HCT116 (cell line): ENCODE results near the gene CPTP. TPM values are rescaled to one million over a fixed set of nuclear protein-coding genes. Genes with fewer than 3 reads are reported as not detected.

Experiments
- ATAC-seq: fragments of 200-7000 bp; cut with Tn5 transposase; 2 replicates; pipeline ENCODE4 v1.9.1; 2020; ENCODE audit warnings: mild to moderate bottlenecking, moderate library complexity
- BruUV-seq: library from RNA; stranded (reverse); fragments of 400-500 nt; replicated peaks from 2 replicates; lab custom pipeline; 2021; lab: Mats Ljungman, UMichigan
- CTCF ChIA-PET: fragments of 300-600 bp; sonication (Branson Sonifier 250); formaldehyde crosslinking; loops from one replicate; lab custom pipeline; 2021; ENCODE audit warnings: antibody characterized with exemption; lab: Charles Lee
- POLR2A ChIA-PET: fragments of 300-600, 350-600 bp; sonication (Branson Sonifier 250); formaldehyde crosslinking; loops from one replicate; lab custom pipeline; 2021; ENCODE audit warnings: antibody characterized with exemption; lab: Charles Lee
- RAD21 ChIA-PET, 2 experiments: fragments of 300-600 bp; sonication (Branson Sonifier 250); formaldehyde crosslinking; loops; one replicate each; lab custom pipeline; 2023; ENCODE audit warnings: low total read pairs in 2 of 2; ENCODE audit not compliant: uncharacterized antibody in 2 of 2, unreplicated experiment in 2 of 2, low non-redundant PET in 1 of 2; lab: Charles Lee
- DNase-seq: peaks from one replicate; pipeline ENCODE4 v3.0.0-alpha.2; 2010; ENCODE audit warnings: low read depth, low spot score
- H2AFZ ChIP-seq: fragments of 200-600 bp; shearing (Covaris generic), sonication (generic); 2 replicates; pipeline ENCODE4 v1.6.1; 2017; ENCODE audit warnings: low read depth, mixed run types, mixed read lengths, antibody characterized with exemption, low read length; ENCODE audit not compliant: poor library complexity, severe bottlenecking
- H3K27ac ChIP-seq: 2 replicates; pipeline ENCODE4 v1.5.1; 2012; ENCODE audit warnings: low read depth, low read length
- H3K27me3 ChIP-seq: fragments of 200-600 bp; sonication (generic); 2 replicates; pipeline ENCODE4 v1.6.1; 2016; ENCODE audit warnings: mixed run types, low read length, mixed read lengths; ENCODE audit not compliant: insufficient read depth
- H3K36me3 ChIP-seq, 2 experiments: fragments of 200-500 bp in 1 of 2; fragments of 200-600 bp in 1 of 2; sonication (Bioruptor generic) in 1 of 2; sonication (generic) in 1 of 2; 2 replicates each; pipeline versions ENCODE4 v1.5.1 to v1.6.1; 2014 to 2016; ENCODE audit warnings: low read length in 2 of 2, inconsistent platforms in 1 of 2, mixed read lengths in 1 of 2, mixed run types in 1 of 2; ENCODE audit not compliant: insufficient read depth in 2 of 2, control insufficient read depth in 1 of 2
- H3K4me1 ChIP-seq, 2 experiments: fragments of 200-600 bp in 1 of 2; sonication (generic) in 1 of 2; 2 replicates each; pipeline versions ENCODE4 v1.5.1 to v1.6.1; 2012 to 2017; ENCODE audit warnings: low read length in 2 of 2, inconsistent platforms in 1 of 2, mild to moderate bottlenecking in 1 of 2, mixed read lengths in 1 of 2, mixed run types in 1 of 2, moderate library complexity in 1 of 2; ENCODE audit not compliant: insufficient read depth in 2 of 2, control insufficient read depth in 1 of 2
- H3K4me2 ChIP-seq: fragments of 200-600 bp; sonication (generic); 2 replicates; pipeline ENCODE4 v1.6.1; 2017; ENCODE audit warnings: mixed run types, low read length, mixed read lengths
- H3K4me3 ChIP-seq, 2 experiments: fragments of 200-600 bp in 1 of 2; sonication (generic) in 1 of 2; replicated peaks in 1 of 2; 2 replicates each; pipeline ENCODE4 v1.5.1; 2011 to 2016; ENCODE audit warnings: low read length in 2 of 2, control low read depth in 1 of 2, low read depth in 1 of 2, mild to moderate bottlenecking in 1 of 2, mixed read lengths in 1 of 2, mixed run types in 1 of 2
- H3K79me2 ChIP-seq: fragments of 200-600 bp; sonication (generic); 2 replicates; pipeline ENCODE4 v1.6.1; 2017; ENCODE audit warnings: mild to moderate bottlenecking, mixed run types, low read length, moderate library complexity, mixed read lengths; ENCODE audit not compliant: insufficient read depth
- H3K9ac ChIP-seq: fragments of 200-600 bp; sonication (generic); 2 replicates; pipeline ENCODE4 v1.6.1; 2016; ENCODE audit warnings: low read length, mixed read lengths
- H3K9me2 ChIP-seq: fragments of 200-600 bp; sonication (generic), shearing (Covaris generic); 2 replicates; pipeline ENCODE4 v1.6.1; 2017; ENCODE audit warnings: mixed run types, mild to moderate bottlenecking, moderate library complexity; ENCODE audit not compliant: insufficient read depth
- H3K9me3 ChIP-seq, 2 experiments: fragments of 200-500 bp in 1 of 2; fragments of 200-600 bp in 1 of 2; sonication (Bioruptor generic) in 1 of 2; sonication (generic) in 1 of 2; 2 replicates each; pipeline ENCODE4 v1.6.1; 2014 to 2017; ENCODE audit warnings: low read length in 2 of 2, mixed read lengths in 2 of 2, inconsistent platforms in 1 of 2, low read depth in 1 of 2, mild to moderate bottlenecking in 1 of 2, mixed run types in 1 of 2, moderate library complexity in 1 of 2; ENCODE audit not compliant: control insufficient read depth in 1 of 2, insufficient read depth in 1 of 2
- H4K20me1 ChIP-seq: fragments of 200-600 bp; sonication (generic), shearing (Covaris generic); 2 replicates; pipeline ENCODE4 v1.6.1; 2017; ENCODE audit warnings: mixed run types, mild to moderate bottlenecking, moderate library complexity; ENCODE audit not compliant: insufficient read depth
- EGR1 ChIP-seq: IDR thresholded peaks from 2 replicates; pipeline ENCODE4 v1.6.1; 2012; ENCODE audit warnings: low read depth
- EZH2phosphoT487 ChIP-seq: fragments of 200-600 bp; IDR thresholded peaks from 2 replicates; pipeline ENCODE4 v1.6.1; 2018; ENCODE audit warnings: antibody characterized with exemption, borderline replicate concordance
- SIN3A ChIP-seq: IDR thresholded peaks from 2 replicates; pipeline ENCODE4 v1.6.1; 2012; ENCODE audit warnings: low read depth
- ZBTB33 ChIP-seq: IDR thresholded peaks from 2 replicates; pipeline ENCODE4 v1.6.1; 2011; ENCODE audit warnings: mild to moderate bottlenecking, low read length, moderate library complexity; ENCODE audit not compliant: insufficient replicate concordance; ENCODE audit errors: extremely low read depth
- ZFX ChIP-seq: fragments of 450-650 bp; IDR thresholded peaks from 2 replicates; pipeline ENCODE4 v1.6.1; 2017
- intact Hi-C: fragments of 100-400 bp; cut with micrococcal nuclease; formaldehyde crosslinking; loops from 2 replicates; pipeline ENCODE4 v1.10.0; 2022
- total RNA-seq: library from RNA; stranded (reverse); gene quantifications from one replicate; pipeline ENCODE4 v1.2.1, GENCODE V29; 2021; ENCODE audit not compliant: unreplicated experiment
- TF ChIP-seq, protein P1 (sequence below), 3 experiments: fragments of 200-600 bp in 1 of 3; sonication (generic) in 1 of 3; IDR thresholded peaks in 2 of 3; conservative IDR thresholded peaks in 1 of 3; 2 replicates each; pipeline ENCODE4 v1.5.1; 2012 to 2017; ENCODE audit warnings: low read depth in 2 of 3, low read length in 2 of 3, antibody characterized with exemption in 1 of 3, borderline replicate concordance in 1 of 3, control low read depth in 1 of 3, mild to moderate bottlenecking in 1 of 3, mixed read lengths in 1 of 3, mixed run types in 1 of 3, moderate library complexity in 1 of 3; ENCODE audit not compliant: insufficient read depth in 1 of 3
- TF ChIP-seq, protein P2 (sequence below): IDR thresholded peaks from 2 replicates; pipeline ENCODE4 v1.6.1; 2012; ENCODE audit warnings: low read depth

Gene CPTP
- total RNA-seq, 1 experiment from 2014 or later: 16.3 TPM

- TF ChIP-seq EZH2phosphoT487: no peak
- TF ChIP-seq, protein P1, sequence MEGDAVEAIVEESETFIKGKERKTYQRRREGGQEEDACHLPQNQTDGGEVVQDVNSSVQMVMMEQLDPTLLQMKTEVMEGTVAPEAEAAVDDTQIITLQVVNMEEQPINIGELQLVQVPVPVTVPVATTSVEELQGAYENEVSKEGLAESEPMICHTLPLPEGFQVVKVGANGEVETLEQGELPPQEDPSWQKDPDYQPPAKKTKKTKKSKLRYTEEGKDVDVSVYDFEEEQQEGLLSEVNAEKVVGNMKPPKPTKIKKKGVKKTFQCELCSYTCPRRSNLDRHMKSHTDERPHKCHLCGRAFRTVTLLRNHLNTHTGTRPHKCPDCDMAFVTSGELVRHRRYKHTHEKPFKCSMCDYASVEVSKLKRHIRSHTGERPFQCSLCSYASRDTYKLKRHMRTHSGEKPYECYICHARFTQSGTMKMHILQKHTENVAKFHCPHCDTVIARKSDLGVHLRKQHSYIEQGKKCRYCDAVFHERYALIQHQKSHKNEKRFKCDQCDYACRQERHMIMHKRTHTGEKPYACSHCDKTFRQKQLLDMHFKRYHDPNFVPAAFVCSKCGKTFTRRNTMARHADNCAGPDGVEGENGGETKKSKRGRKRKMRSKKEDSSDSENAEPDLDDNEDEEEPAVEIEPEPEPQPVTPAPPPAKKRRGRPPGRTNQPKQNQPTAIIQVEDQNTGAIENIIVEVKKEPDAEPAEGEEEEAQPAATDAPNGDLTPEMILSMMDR (IDR thresholded peaks at IDR 0.05 in 2 of 3, conservative IDR thresholded peaks at IDR 0.05 in 1 of 3; ENCODE audit: borderline replicate concordance in 1 of 3, insufficient read depth in 1 of 3, low read depth in 2 of 3, low read length in 2 of 3): 0 out of 6 replicates have a peak, but pooled peaks of 1 of the 3 experiments have one; percentile 7
- H3K9me2 ChIP-seq: no peaks in the 10 kb centered on the region
- no peaks in the 10 kb centered on the region for H4K20me1 ChIP-seq
- no peak for DNase-seq
- ChIA-PET CTCF (interaction anchor here (1.0 to 1.6 kb wide), 3 partner anchors 9 to 10 kb away, joined by 3 to 6 read pairs (median 3); no protein-coding TSS in a partner anchor), RAD21 (interaction anchor here in 1 of 2 experiments (0.7 kb wide), 1 partner anchor 10 kb away, joined by 5 read pairs; no protein-coding TSS in a partner anchor), POLR2A (no interaction called here)
- no peak overlapping the region for H3K4me2 ChIP-seq
- no peak overlapping the region for H3K4me3 ChIP-seq
- no peaks in the 10 kb centered on the region for H3K27me3 ChIP-seq
- peaks cover 14 to 27% of the 10 kb centered on the region in 2 experiments for H3K4me1 ChIP-seq
- ATAC-seq: no peak
- no peak overlapping the region for H3K9ac ChIP-seq
- intact Hi-C loops: no loop called here
- H3K36me3 ChIP-seq: no peaks in the 10 kb centered on the region
- H3K79me2 ChIP-seq: no peaks in the 10 kb centered on the region
- no peaks in the 10 kb centered on the region for H3K9me3 ChIP-seq
- no peak overlapping the region for H3K27ac ChIP-seq
- BruUV-seq: no TSS peak
- no peak overlapping the region for H2AFZ ChIP-seq
Measured at GRCh38 chr1:1300352-1300739, 24.3 kb upstream of the CPTP start.

- ATAC-seq: no peak
Measured at GRCh38 chr1:1302006-1302430, 22.6 kb upstream of the CPTP start.

More at GRCh38 chr1:1302006-1302430, 22.6 kb upstream of the CPTP start:
- TF ChIP-seq EZH2phosphoT487 (no peak), ZBTB33 (no peak), SIN3A (no peak), ZFX (no peak), EGR1 (no peak)
- TF ChIP-seq, protein P1 (IDR thresholded peaks at IDR 0.05 in 2 of 3, conservative IDR thresholded peaks at IDR 0.05 in 1 of 3; ENCODE audit: borderline replicate concordance in 1 of 3, insufficient read depth in 1 of 3, low read depth in 2 of 3, low read length in 2 of 3): peak in 2 of 3 experiments; percentile 71 to 73; a peak in 4 of 6 replicates
- TF ChIP-seq, protein P2, sequence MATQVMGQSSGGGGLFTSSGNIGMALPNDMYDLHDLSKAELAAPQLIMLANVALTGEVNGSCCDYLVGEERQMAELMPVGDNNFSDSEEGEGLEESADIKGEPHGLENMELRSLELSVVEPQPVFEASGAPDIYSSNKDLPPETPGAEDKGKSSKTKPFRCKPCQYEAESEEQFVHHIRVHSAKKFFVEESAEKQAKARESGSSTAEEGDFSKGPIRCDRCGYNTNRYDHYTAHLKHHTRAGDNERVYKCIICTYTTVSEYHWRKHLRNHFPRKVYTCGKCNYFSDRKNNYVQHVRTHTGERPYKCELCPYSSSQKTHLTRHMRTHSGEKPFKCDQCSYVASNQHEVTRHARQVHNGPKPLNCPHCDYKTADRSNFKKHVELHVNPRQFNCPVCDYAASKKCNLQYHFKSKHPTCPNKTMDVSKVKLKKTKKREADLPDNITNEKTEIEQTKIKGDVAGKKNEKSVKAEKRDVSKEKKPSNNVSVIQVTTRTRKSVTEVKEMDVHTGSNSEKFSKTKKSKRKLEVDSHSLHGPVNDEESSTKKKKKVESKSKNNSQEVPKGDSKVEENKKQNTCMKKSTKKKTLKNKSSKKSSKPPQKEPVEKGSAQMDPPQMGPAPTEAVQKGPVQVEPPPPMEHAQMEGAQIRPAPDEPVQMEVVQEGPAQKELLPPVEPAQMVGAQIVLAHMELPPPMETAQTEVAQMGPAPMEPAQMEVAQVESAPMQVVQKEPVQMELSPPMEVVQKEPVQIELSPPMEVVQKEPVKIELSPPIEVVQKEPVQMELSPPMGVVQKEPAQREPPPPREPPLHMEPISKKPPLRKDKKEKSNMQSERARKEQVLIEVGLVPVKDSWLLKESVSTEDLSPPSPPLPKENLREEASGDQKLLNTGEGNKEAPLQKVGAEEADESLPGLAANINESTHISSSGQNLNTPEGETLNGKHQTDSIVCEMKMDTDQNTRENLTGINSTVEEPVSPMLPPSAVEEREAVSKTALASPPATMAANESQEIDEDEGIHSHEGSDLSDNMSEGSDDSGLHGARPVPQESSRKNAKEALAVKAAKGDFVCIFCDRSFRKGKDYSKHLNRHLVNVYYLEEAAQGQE: no peak
- Histone ChIP-seq H3K79me2 (peaks cover 9% of the 10 kb centered on the region), H3K4me1 (peaks cover 29 to 43% of the 10 kb centered on the region in 2 experiments), H3K9me2 (no peaks in the 10 kb centered on the region), H3K27ac (0 out of 2 replicates have a peak overlapping the region, but pooled peaks have one; percentile 10), H4K20me1 (no peaks in the 10 kb centered on the region), H3K27me3 (no peaks in the 10 kb centered on the region), H3K36me3 (no peaks in the 10 kb centered on the region), H3K4me2 (no peak overlapping the region), H3K9ac (no peak overlapping the region), H2AFZ (no peak overlapping the region), H3K9me3 (no peaks in the 10 kb centered on the region), H3K4me3 (no peak overlapping the region)
- DNase-seq: no peak
- ChIA-PET CTCF (no interaction called here), POLR2A (no interaction called here), RAD21 (no interaction called here)
- no TSS peak for BruUV-seq
- intact Hi-C loops: no loop called here
